Progenitor cell of endocrine pancreas (in vitro differentiated cells): Measurements from ENCODE around the gene NR1I2. TPM values are rescaled to one million over a fixed set of nuclear protein-coding genes. Genes with fewer than 3 reads are reported as not detected.

Experiments
- DNase-seq: peaks from one replicate; pipeline ENCODE4 v3.0.0; 2021; ENCODE audit warnings: low spot score; ENCODE audit not compliant: unreplicated experiment
- H3K27ac Mint-ChIP-seq: 2 replicates; pipeline ENCODE4 v1.8.0; 2021; ENCODE audit warnings: mild to moderate bottlenecking, moderate library complexity, mixed read lengths
- H3K27me3 Mint-ChIP-seq: 2 replicates; pipeline ENCODE4 v1.8.0; 2021; ENCODE audit warnings: mixed read lengths
- H3K36me3 Mint-ChIP-seq: 2 replicates; pipeline ENCODE4 v1.8.0; 2022; ENCODE audit warnings: mixed read lengths; ENCODE audit not compliant: insufficient read depth
- H3K4me1 Mint-ChIP-seq: 2 replicates; pipeline ENCODE4 v1.8.0; 2021; ENCODE audit warnings: low read depth, mixed read lengths
- H3K4me3 Mint-ChIP-seq: 2 replicates; pipeline ENCODE4 v1.8.0; 2021; ENCODE audit warnings: low read depth, mild to moderate bottlenecking, moderate library complexity, mixed read lengths
- H3K9me3 Mint-ChIP-seq: 2 replicates; pipeline ENCODE4 v1.8.0; 2021; ENCODE audit warnings: low read depth, mixed read lengths
- CTCF ChIP-seq: fragments of 200-600 bp; sonication (generic); IDR thresholded peaks from one replicate; pipeline ENCODE4 v1.5.0; 2021; ENCODE audit warnings: antibody characterized with exemption, mild to moderate bottlenecking; ENCODE audit not compliant: unreplicated experiment
- total RNA-seq: library from RNA; stranded (reverse); gene quantifications from 2 replicates; pipeline ENCODE4 v1.2.1, GENCODE V29; 2021

The NR1I2 gene
- total RNA-seq, 1 donor from 2014 or later: 0.62 TPM

GRCh38 chr3:119745942-119746341, 36.0 kb upstream of the NR1I2 start:
- DNase-seq: no peak
- H3K27me3 Mint-ChIP-seq: no peaks in the 10 kb centered on the region
- no peaks in the 10 kb centered on the region for H3K4me1 Mint-ChIP-seq
- no peak for TF ChIP-seq CTCF
- H3K36me3 Mint-ChIP-seq: peaks cover 36% of the 10 kb centered on the region
- no peak overlapping the region for H3K4me3 Mint-ChIP-seq
- H3K9me3 Mint-ChIP-seq: no peaks in the 10 kb centered on the region
- no peak overlapping the region for H3K27ac Mint-ChIP-seq

DNA sequence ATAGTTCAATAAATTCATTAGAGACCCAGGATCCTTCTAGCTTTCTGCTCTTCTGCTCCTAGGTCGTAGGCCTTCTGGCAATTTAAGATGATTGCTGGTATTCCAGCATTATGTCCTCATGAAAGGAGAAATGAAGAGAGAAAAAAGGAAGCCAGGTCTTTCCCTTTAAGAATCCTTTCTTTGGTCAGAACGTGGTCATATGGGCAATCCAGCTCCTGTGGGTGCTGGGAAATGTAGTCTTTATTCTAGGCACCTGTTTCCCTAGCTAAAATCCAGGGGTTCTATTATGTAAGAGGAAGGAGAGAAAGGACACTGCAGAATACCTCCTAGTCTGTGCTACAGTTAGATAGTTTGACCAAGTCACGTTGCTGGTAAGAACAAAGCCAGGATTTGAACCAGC, 35.5 kb upstream of the NR1I2 start:
- no peaks in the 10 kb centered on the region for H3K4me1 Mint-ChIP-seq
- TF ChIP-seq CTCF: no peak
- no peaks in the 10 kb centered on the region for H3K27me3 Mint-ChIP-seq
- no peak overlapping the region for H3K4me3 Mint-ChIP-seq
- peak overlapping the region; percentile 43 for H3K27ac Mint-ChIP-seq
- H3K9me3 Mint-ChIP-seq: no peaks in the 10 kb centered on the region
- DNase-seq: no peak
- peaks cover 38% of the 10 kb centered on the region for H3K36me3 Mint-ChIP-seq

- no peak overlapping the region for H3K27ac Mint-ChIP-seq
- H3K9me3 Mint-ChIP-seq: no peaks in the 10 kb centered on the region
- peaks cover 42% of the 10 kb centered on the region for H3K36me3 Mint-ChIP-seq
- no peak overlapping the region for H3K4me3 Mint-ChIP-seq
- no peak for DNase-seq
- H3K4me1 Mint-ChIP-seq: no peaks in the 10 kb centered on the region
- TF ChIP-seq CTCF: no peak
- no peaks in the 10 kb centered on the region for H3K27me3 Mint-ChIP-seq
Measured at GRCh38 chr3:119747357-119747756, 34.5 kb upstream of the NR1I2 start.

GRCh38 chr3:119748991-119749390, 32.9 kb upstream of the NR1I2 start:
- Mint-ChIP-seq H3K27me3 (no peaks in the 10 kb centered on the region), H3K27ac (no peak overlapping the region), H3K4me1 (no peaks in the 10 kb centered on the region), H3K36me3 (peaks cover 47% of the 10 kb centered on the region), H3K4me3 (no peak overlapping the region), H3K9me3 (peaks cover 2% of the 10 kb centered on the region)
- no peak for DNase-seq
- no peak for TF ChIP-seq CTCF

GRCh38 chr3:119751423-119751822, 30.5 kb upstream of the NR1I2 start:
- TF ChIP-seq CTCF: no peak
- no peak overlapping the region for H3K4me3 Mint-ChIP-seq
- no peak for DNase-seq
- H3K27ac Mint-ChIP-seq: no peak overlapping the region
- H3K27me3 Mint-ChIP-seq: no peaks in the 10 kb centered on the region
- peaks cover 4% of the 10 kb centered on the region for H3K9me3 Mint-ChIP-seq
- H3K36me3 Mint-ChIP-seq: peaks cover 62% of the 10 kb centered on the region
- no peaks in the 10 kb centered on the region for H3K4me1 Mint-ChIP-seq
